Smooth muscle cell (in vitro differentiated cells): ENCODE measurements around the gene DSCAML1. TPM values are rescaled to one million over a fixed set of nuclear protein-coding genes. Genes with fewer than 3 reads are reported as not detected.

Experiments used
- DNase-seq: peaks from one replicate; lab custom pipeline; 2025; ENCODE audit not compliant: unreplicated experiment; lab: John Stamatoyannopoulos, UW
- H2AFZ ChIP-seq: fragments of 200-600 bp; sonication (generic); 2 replicates; pipeline ENCODE4 v1.6.0; 2016; ENCODE audit warnings: antibody characterized with exemption, low read depth, mild to moderate bottlenecking
- H3F3A ChIP-seq: fragments of 200-600 bp; sonication (generic); 2 replicates; pipeline ENCODE4 v1.6.0; 2017; ENCODE audit warnings: antibody characterized with exemption, low read depth
- H3K27ac ChIP-seq: fragments of 200-600 bp; sonication (generic); 2 replicates; pipeline ENCODE4 v1.5.1; 2016; ENCODE audit warnings: low read depth, mild to moderate bottlenecking
- H3K27me3 ChIP-seq: fragments of 200-600 bp; sonication (generic); 2 replicates; pipeline ENCODE4 v1.6.1; 2016; ENCODE audit warnings: low read depth, mild to moderate bottlenecking
- H3K36me3 ChIP-seq: fragments of 200-600 bp; sonication (generic); 2 replicates; pipeline ENCODE4 v1.5.1; 2016; ENCODE audit warnings: low read depth
- H3K4me1 ChIP-seq: fragments of 200-600 bp; sonication (generic); 2 replicates; pipeline ENCODE4 v1.5.1; 2016; ENCODE audit warnings: low read depth
- H3K4me2 ChIP-seq: fragments of 200-600 bp; sonication (generic); 2 replicates; pipeline ENCODE4 v1.6.0; 2016; ENCODE audit warnings: mild to moderate bottlenecking
- H3K4me3 ChIP-seq: fragments of 200-600 bp; sonication (generic); 2 replicates; pipeline ENCODE4 v1.5.1; 2016; ENCODE audit warnings: mild to moderate bottlenecking
- H3K79me2 ChIP-seq: fragments of 200-600 bp; sonication (generic); 2 replicates; pipeline ENCODE4 v1.6.0; 2016; ENCODE audit warnings: low read depth, mild to moderate bottlenecking
- H3K9ac ChIP-seq: fragments of 200-600 bp; sonication (generic); 2 replicates; pipeline ENCODE4 v1.6.0; 2016; ENCODE audit warnings: low read depth
- H3K9me3 ChIP-seq: fragments of 200-600 bp; sonication (generic); replicated peaks from 2 replicates; pipeline ENCODE4 v1.5.1; 2016; ENCODE audit warnings: low read depth
- H4K20me1 ChIP-seq: fragments of 200-600 bp; sonication (generic); 2 replicates; pipeline ENCODE4 v1.6.0; 2016; ENCODE audit warnings: low read depth
- WGBS: methylation state at CpG from one replicate; pipeline ENCODE4 v1.1.7; 2016; ENCODE audit warnings: low lambda C conversion rate; 5-methylcytosine and 5-hydroxymethylcytosine counted together
- polyA plus RNA-seq: library from polyadenylated mRNA; unstranded; fragments of >200 nt; fragmentation: Nextera tagmentation; extraction: Ambion mirVana; gene quantifications from 2 replicates; pipeline ENCODE4 v1.2.1, GENCODE V29; 2016
- total RNA-seq: library from RNA; depleted of rRNA; stranded (reverse); fragments of >200 nt; gene quantifications from 2 replicates; pipeline ENCODE4 v1.2.3, GENCODE V29; 2014
- TF ChIP-seq, protein P1 (sequence below): fragments of 200-600 bp; sonication (generic); IDR thresholded peaks from 2 replicates; pipeline ENCODE4 v1.5.1; 2017; ENCODE audit warnings: borderline replicate concordance, mild to moderate bottlenecking, antibody characterized with exemption; ENCODE audit not compliant: insufficient read depth, poor library complexity, severe bottlenecking

The DSCAML1 gene
- total and polyA plus RNA-seq, 2 experiments from 2014 or later: 0.22 TPM; not detected in 1

- no peaks in the 10 kb centered on the region for H3K36me3 ChIP-seq
- H3K27ac ChIP-seq: no peak overlapping the region
- H2AFZ ChIP-seq: no peak overlapping the region
- H3K4me3 ChIP-seq: no peak overlapping the region
- H3K79me2 ChIP-seq: no peaks in the 10 kb centered on the region
- no peak overlapping the region for H3K9ac ChIP-seq
- 82% methylated on average over 6 of the region's 6 CpGs for WGBS
- DNase-seq: no peak
- no peak overlapping the region for H3K4me2 ChIP-seq
- H3K4me1 ChIP-seq: peaks cover 11% of the 10 kb centered on the region
- H3F3A ChIP-seq: no peaks in the 10 kb centered on the region
- H4K20me1 ChIP-seq: no peaks in the 10 kb centered on the region
- no peaks in the 10 kb centered on the region for H3K9me3 ChIP-seq
- TF ChIP-seq, protein P1, sequence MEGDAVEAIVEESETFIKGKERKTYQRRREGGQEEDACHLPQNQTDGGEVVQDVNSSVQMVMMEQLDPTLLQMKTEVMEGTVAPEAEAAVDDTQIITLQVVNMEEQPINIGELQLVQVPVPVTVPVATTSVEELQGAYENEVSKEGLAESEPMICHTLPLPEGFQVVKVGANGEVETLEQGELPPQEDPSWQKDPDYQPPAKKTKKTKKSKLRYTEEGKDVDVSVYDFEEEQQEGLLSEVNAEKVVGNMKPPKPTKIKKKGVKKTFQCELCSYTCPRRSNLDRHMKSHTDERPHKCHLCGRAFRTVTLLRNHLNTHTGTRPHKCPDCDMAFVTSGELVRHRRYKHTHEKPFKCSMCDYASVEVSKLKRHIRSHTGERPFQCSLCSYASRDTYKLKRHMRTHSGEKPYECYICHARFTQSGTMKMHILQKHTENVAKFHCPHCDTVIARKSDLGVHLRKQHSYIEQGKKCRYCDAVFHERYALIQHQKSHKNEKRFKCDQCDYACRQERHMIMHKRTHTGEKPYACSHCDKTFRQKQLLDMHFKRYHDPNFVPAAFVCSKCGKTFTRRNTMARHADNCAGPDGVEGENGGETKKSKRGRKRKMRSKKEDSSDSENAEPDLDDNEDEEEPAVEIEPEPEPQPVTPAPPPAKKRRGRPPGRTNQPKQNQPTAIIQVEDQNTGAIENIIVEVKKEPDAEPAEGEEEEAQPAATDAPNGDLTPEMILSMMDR: no peak
- no peaks in the 10 kb centered on the region for H3K27me3 ChIP-seq
Observed at GRCh38 chr11:117544130-117544800, 252.8 kb downstream of the DSCAML1 start.

GRCh38 chr11:117541211-117541610 is 255.8 kb downstream of the DSCAML1 start:
- TF ChIP-seq, protein P1: no peak

GRCh38 chr11:117538263-117539135 is 258.5 kb downstream of the DSCAML1 start:
- H3K9me3 ChIP-seq: no peaks in the 10 kb centered on the region
- no peaks in the 10 kb centered on the region for H3K36me3 ChIP-seq
- WGBS: 48% methylated on average over 13 of the region's 13 CpGs
- no peaks in the 10 kb centered on the region for H3F3A ChIP-seq
- TF ChIP-seq, protein P1: no peak
- H3K9ac ChIP-seq: no peak overlapping the region
- no peak overlapping the region for H3K4me3 ChIP-seq
- H3K27ac ChIP-seq: peak overlapping the region; percentile 41
- no peaks in the 10 kb centered on the region for H4K20me1 ChIP-seq
- H2AFZ ChIP-seq: no peak overlapping the region
- H3K79me2 ChIP-seq: no peaks in the 10 kb centered on the region
- no peak for DNase-seq
- H3K4me1 ChIP-seq: peaks cover 7% of the 10 kb centered on the region
- H3K27me3 ChIP-seq: no peaks in the 10 kb centered on the region
- peak overlapping the region; percentile 68 for H3K4me2 ChIP-seq

More at GRCh38 chr11:117541211-117541610, 255.8 kb downstream of the DSCAML1 start:
- no peaks in the 10 kb centered on the region for H3K27me3 ChIP-seq
- H2AFZ ChIP-seq: no peak overlapping the region
- H3K27ac ChIP-seq: no peak overlapping the region
- no peaks in the 10 kb centered on the region for H3K79me2 ChIP-seq
- H3K4me2 ChIP-seq: no peak overlapping the region
- 83% methylated on average over 2 of the region's 2 CpGs for WGBS
- H3K36me3 ChIP-seq: no peaks in the 10 kb centered on the region
- no peaks in the 10 kb centered on the region for H3K9me3 ChIP-seq
- DNase-seq: no peak
- H4K20me1 ChIP-seq: no peaks in the 10 kb centered on the region
- H3K4me1 ChIP-seq: peaks cover 7% of the 10 kb centered on the region
- H3K4me3 ChIP-seq: no peak overlapping the region
- no peaks in the 10 kb centered on the region for H3F3A ChIP-seq
- H3K9ac ChIP-seq: no peak overlapping the region
